Epidermal melanocyte (primary cell): ENCODE results near the gene CFAP99.
"Not testable (repeated sequence)": the region's sequence is repeated elsewhere in the genome, so short reads cannot be mapped to it uniquely, and the experiment has no call there.

Source experiments
- DNase-seq: peaks from one replicate; pipeline ENCODE4 v3.0.0; 2011; ENCODE audit warnings: low spot score; ENCODE audit not compliant: insufficient read length

CFAP99 gene

DNA sequence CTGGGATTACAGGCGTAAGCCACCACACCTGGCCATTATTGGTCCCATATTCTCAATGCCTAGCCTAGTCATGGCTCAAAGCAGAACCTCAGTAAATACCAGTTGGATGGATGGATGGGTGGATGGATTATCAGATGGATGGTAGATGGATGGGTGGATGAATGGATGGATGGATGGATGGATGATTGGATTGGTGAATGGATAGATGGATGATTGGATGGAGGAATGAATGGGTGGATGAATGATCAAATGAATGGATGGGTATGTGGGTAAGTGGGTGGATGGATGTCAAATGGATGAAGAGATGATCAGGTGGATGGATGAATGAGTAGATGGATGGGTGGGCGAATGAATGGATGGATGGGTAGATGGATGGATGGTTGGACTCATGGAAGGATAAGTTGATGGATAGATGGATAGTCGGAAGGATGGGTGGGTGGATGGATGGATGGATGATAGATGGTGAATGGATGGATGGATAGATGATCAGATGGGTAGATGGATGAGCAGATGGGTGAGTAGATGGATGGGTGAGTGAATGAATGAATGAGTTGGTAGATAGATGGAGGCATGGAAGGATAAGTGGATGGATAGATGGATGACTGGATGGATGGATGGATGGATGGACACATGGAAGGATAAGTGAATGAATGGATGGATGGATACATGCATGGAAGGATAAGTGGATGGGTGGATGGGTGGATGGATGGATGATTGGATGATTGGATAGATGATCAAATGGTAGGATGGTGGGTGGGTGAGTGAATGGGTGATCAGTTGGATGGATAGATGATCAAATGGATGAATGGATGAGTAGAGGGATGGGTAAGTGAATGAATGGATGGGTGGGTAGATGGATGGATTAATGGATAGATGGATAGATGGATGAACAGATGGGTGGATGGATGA, 28.2 kb downstream of the CFAP99 start:
- DNase-seq, result no peak

DNA sequence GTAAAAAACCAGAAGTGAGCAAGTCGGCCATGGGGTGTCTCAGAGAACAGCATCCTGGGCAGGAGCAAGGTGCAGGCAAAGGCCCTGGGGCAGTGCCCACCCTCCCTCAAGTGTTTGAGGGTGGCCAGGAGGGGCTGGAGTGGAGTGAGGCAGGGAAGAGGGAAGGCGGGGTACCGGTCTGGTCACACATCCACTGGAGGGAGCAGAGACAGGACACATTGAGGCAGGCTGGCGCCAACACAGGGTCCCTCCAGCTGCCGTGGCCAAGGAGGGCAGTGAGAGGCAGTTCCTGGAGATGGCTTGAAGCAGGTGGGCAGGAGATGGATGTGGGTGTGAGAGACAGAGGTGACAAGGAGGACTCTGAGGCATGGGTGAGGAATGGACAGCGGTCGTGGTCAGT, 29.8 kb downstream of the CFAP99 start:
- no peak for DNase-seq

DNA sequence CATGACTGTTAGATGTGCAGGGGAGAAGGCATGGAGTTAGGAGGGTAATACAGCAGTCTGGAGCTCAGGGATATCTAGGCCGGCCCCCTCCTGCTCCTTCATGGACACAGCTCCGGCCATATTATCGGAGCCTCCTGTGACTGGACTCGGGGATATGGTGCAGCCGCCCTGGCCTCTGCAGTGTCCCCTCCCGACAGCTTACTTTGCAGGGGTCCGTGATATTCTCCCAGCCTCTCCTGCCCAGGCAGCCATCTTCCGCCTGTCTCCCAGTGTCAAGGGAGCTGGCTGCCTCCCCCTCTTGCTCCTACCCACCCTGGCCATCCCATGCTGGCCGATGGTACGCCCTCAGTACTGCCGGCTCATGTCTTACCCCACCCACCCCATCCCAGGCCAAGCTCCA, 30.3 kb downstream of the CFAP99 start:
- DNase-seq, result no peak

DNA sequence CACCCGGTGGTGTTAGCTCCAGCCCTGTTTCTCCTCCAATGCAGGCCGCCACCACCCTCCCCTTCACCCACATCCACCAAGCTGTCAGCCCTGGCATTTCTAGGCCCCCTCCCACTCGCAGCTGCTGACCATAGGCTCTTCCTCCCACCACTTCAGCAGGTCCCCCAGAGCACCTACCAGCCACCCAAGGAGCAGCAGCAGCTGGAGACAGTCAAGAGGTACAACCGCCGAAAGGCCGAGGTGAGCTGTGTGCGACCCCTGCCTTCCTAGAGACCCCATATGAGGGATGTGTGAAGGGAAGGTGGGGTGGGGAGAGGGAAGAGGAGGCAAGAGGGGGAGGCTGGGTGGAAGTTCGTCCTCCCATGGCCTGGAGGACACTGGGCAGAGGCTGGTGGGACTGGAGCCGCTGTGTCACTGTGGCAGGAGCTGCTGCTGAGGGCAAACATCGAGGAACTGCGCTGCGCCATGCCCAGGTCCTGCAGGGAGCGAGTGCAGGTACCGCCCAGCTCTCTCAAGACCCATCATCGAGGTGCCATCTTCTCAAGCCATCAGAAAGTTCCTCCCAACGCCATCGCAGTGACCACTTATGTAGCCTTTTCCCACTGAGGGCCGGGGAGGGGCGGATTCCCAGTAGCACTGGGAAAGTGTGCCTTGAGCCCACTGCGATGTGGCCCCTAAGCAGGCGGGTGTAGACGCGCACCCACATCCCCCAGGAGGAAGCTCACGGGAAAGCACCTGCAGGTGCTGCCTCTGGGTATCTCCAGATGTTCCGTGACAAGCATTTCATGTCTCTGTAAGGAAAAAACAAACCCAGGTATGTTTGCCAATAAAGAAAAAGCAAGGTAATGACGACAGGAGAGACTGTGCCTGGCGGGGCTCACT, 31.0 kb downstream of the CFAP99 start:
- DNase-seq, result no peak

DNA sequence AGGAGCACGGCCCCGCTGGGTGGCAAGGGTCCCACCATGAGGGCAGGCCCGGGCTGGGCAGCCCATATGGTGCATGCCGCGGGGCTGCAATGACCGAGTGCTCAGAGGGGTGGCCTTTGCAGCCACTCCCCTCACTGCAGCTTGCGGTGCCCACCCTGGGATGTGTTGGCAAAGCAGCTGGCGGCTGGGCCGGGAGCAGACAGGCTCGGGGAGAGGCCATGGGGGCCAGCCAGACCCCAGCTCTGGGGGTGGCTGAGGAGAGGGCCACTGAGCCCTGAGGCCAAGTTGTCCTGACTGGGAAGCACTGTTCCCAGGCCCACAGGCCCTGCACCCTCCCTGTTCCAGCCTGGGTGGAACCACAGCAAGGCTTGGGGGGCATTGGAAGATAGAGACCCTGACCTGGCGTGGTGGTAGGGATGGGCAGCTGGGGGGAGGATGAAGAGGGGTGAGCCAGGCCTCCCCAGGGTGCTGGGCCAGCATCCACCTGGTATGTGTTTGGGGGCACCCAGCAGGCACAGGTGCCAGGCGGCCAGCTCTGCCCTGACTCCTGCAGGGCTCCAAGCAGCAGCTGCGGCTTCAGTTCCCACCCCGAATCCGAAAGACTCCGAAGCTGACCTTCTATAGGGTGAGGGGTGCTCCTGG, 31.8 kb downstream of the CFAP99 start:
- DNase-seq, result no peak

DNA sequence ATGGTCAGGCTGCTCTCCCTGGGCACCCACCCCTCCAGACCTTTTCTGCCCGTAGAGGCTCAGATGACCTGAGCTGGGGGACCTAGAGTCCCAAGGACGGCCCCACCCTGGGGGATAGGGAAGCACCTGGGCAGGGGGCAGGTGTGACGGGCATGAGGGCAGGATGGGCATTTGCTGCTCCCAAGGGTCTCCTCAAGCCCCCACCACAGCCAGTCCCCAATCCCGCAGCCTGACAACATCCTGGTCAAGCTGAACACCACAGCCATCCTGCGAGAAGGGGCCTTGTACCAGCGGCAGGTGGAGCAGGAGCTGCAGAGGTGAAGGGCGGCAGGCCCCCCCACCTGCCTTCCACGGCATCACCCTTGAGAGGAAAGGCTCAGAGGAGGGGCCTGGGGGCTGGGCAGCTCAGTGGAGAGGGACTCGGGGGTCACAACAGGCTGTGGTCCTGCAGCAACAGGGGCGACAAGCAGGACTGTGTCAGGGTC, 32.3 kb downstream of the CFAP99 start:
- no peak for DNase-seq

DNA sequence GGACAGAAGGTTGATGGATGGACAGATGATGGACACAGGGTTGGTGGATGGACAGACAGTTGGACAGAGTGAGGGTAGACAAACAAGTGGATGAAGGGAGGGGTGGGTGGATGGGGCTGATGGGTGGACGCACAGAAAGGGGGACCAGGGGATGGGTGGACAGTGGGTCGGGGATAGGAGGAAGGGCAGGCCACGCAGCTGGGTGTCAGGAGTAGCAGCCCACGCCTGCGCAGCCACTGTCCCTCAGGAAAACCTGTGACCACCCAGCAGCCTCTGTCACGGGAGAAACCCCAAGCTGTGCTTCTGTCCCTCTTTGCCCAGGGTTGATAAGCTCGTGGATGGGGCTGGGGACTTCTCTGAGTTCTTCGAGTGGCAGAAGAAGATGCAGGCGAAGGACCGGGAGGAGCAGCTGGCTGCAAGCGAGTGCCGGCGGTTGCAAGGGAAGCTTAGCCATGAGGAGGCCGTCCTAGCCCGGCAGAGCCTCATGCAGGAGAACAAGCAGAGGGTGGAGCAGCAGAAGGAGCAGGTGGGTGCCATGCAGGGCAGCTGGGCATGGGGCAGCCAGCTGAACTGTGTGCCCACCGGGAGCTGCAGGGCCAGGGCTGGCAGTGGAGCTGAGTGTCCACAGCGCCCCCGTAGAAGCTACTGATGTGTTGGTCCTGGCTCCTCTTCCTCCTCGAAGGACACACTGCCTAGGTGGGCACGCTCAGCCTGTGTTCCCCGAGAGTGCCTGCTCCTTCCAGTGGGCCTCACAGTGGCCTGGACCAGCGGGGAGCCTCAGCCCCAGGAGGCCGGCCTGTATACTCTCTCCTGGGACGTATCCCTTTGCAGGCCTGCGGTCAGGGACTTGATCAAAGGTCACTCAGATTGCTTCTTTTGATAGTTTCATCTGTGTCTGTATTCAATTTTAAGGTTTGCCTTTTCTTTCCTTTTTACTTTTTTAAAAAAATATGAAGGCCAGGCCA, 33.3 kb downstream of the CFAP99 start:
- DNase-seq, result no peak

DNA sequence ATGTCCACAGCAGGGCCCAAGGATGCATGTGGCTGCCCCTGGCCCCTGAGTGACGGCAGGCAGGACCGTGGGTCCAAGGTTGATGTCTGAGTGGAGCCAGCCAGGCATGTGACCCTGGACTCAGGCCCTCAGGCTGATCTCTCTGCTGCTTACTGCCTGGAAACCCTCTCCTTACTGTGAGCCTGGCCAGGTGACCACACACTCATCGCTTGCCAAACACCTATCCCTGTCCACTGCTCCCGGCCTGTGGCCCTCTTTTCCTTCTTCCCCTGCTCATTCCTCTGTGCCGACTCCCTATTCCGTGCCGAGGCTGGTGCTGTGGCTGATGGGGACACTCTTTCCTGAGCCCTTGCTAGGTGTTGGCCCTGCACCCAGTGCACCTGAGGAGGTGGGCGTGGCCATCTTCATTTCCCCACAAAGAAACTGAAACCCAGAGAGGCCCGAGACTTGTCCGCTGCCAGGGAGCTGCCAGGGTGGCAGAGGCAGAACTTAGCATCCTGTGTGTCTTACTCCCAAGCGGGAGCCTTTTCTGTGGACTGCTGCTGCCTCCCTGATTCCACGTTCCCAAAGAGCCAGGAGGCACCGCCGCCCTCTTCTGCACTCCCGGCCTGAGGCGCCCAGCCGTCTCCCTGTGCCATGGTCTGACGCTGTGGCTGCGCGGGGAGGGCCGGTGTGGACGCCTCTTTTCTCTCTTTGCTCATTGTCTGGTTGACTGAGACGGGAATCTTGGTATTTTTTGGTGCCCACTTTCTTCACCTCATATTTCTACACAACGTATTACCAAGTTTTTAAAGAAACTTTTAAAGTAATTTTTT, 38.9 kb downstream of the CFAP99 start:
- no peak for DNase-seq

DNA sequence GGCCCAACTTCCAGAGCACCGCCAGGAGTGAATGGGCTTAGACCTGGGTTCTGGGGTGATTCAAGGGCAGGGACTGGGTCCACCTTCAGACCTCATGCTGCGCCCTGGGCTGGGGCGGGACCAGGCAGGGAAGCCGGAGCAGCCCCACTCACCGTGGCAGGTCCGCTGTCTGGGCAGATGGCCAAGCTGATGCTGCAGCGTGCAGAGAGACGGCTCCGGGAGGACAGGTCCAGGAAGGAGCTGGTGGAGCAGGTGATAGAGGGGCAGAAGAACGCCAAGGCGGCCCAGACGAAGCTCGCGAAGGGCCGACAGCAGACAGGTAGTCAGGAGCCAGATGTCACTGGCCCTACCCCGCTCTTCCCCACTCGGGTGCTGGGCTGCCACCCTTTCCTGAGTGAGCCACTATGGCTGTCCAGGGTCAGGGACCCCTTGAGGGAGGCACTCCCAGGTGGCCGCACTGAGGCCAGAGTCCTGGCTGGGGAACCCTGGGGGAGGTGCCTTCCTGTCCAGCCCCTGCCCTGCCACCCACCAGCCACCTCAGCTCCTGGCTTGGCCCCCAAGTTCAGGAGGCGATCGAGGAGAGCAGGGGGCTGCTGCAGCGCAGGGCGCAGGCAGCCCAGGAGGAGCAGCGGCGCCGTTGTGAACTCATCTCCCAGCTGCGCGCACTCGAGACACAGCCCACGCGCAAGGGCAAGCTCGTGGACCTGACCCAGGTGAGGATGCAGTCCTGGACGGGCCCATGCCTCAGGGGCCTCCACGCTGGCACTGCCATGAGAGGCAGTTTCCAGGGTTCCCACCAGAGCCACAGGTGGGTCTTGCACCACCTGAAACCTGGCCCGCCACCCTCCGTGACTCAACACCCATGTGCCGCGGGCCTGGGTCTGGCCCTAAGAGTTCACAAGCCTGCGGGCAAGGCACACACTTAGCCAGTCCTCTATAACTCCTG, 40.1 kb downstream of the CFAP99 start:
- no peak for DNase-seq

DNA sequence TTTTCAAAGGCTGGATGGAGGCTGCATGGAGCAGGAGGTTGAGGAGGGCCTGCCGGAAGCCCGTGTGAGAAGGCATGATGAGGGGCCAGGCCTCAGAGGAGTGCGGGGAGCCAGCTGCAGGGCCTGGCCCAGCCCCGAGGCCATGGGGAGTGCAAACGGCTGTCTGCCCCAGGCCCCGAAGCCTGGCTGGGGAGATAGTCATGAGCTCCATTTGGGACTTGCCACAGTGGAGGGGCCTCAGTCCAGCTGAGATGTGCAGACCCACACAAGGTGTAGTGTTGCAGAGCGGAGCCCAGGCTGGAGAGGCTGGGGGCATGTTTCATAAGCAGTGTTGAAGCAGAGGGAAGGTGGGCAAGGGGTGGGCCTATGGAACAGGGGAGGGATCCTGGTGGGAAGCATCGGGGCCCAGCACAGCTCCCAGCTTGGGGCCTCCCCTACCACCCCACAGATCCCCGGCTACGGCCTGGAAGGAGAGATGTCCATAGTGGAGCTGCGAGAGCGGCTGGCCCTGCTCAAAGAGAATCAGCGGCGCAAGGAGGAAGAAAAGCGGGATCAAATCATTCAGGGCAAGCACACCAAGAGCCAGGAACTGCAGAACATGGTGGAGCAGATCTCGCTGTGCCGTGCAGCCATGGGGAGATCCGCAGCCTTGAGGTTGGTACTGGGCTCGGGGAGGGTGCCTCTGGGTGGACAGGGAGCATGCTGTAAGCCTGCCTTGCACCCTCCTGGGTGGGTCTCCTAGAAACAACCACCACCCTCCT, 41.0 kb downstream of the CFAP99 start:
- DNase-seq, result no peak

DNA sequence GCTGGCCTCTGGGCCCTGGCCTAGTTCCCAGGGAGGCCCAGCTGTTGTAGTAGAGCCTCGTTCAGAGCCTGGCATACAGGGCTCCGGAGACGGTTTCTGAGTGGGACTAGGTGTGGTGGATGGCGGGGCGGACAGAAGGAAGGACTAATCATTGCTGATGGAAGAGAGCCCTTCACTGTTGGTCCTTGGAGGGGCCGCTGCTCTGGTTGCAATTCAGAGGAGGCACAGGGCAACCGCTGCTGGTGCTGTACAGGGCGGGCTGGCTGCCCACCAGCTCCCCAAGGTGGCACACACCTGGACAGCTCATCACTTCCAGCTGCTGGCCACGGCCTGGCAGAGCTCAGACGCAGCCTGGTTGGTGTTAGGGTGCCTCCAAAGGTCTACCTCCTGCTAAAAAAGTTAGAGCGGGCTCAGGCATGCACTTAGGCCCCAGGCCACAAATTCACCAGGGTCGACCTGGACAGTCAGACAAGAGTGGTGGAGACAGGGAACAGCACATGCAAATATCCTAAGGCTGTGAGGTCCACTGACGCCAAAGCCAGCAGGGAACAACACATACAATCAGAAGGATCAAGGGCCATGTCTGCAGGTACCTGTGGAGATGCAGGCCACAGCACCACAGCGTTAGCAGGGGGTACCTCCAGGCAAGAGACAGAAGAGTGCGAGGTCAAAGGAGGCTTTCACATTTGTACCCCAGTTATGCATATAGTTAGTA, 42.6 kb downstream of the CFAP99 start:
- DNase-seq, result no peak

DNA sequence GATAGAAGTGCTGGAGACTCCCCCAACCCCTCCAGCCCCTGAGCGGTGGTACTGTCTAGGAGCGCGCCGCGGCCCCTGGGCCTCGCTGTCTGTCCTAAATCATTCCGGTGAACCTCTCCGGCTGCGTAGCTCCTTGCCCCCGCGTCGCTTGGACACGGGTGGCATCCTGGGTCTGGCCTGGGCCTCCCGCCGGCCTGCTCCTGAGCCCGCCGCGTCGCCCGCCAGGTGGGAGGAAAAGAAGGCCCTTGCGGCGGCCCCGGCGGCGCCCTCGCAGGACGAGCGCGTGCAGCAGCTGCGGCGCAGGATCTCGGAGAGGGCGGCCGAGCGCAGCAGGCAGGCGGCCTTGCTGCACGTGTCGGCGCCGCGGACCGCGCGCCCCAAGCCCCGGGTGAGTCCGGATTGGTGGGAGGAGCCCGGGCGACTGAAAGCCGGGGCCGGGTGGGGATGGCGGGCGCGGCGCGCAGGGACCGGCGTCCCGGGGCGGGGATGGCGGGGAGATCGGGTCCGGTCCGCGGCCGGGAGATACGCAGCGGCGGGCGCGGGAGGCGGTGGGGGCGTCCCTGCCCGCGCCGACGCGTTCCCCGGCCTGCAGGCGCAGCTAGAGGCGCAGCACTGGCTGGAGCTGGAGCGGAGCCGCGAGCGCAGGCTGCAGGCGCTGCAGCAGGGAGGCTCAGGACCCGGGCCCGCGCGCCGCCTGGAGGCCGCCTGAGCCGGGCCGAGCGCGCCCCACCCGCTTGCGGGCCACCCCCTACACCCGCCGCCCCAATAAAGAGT, 43.6 kb downstream of the CFAP99 start:
- peak; percentile 78 for DNase-seq

DNA sequence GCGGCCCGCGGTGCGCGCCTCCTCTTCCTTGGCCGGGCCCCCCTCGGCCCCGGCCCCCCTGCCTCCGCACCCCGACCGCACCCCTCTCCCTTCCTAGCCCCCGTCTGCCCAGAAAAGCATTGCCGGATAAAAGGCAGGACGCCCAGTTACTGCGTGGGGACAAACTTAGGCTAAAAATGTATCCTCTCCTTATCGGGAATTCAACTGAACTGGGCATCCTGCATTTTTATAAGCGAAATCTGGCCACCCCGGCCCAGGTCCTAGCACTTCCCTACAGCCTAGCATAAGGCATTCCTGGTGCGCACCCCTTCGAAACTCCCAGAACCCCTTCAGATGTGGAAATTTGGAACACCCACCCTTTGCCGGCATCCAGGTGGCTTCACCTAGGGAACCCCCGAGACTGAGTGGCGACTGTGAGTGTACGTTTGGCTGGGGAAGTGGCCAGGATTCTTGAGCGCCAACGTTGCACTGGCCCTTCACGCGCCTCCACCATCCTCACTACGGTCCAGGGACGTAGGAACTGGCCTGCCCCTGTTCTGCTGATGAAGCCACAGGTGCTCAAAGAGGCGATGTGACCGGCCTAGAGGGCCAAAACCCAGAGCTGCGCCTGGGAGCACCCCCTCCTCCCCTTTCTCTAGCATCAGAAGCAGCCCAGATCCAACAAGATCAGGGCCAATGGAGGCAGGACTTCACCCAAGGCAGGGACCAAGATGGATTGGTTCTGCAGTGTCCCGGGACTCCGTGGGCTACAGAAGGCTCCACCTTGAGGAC, 44.4 kb downstream of the CFAP99 start:
- no peak for DNase-seq

DNA sequence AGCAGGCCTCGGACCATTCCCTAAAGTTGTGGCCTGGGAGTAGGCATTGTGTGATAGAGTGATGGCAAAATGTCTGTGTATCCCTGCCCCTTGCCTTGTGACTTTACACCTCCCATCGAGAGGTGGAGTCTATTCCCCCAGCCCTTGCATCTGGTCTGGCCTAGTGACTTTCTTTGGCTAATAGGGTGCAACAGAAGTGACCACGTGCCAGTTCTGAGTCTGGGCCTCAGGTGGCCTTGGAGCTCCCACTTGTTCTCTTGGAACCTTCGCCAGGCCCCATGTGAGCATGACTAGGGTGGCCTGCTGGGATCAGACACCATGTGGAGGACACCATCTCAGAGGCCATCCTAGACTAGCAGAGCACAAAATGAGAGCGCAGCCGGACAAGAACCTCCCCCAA, 46.3 kb downstream of the CFAP99 start:
- DNase-seq, result no peak

DNA sequence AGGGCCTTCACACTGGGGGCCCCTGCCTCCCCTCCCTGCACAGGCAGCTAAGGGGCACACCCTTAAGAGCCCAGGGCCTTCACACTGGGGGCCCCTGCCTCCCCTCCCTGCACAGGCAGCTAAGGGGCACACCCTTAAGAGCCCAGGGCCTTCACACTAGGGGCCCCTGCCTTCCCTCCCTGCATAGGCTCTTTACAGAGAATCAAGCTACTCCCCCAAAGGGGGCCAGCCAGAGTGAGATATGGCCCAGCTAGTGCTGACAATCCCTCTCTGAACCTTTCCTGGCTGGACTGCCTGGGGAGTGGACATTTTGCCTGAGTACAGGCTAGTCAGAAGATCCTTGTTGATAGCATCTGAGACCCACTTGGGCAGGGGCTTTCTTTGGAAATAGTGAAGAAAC, 46.8 kb downstream of the CFAP99 start:
- not testable (repeated sequence) for DNase-seq
